OCI-LY3 (cell line): ENCODE measurements around the gene THBS2.

Experiments
- H2AFZ ChIP-seq: fragments of 200-600, 300-600 bp; shearing (Covaris generic); 2 replicates; pipeline ENCODE4 v1.6.0; 2014; ENCODE audit warnings: antibody characterized with exemption, low read depth, low read length
- H3K27ac ChIP-seq: fragments of 200-600, 300-600 bp; sonication (generic); 2 replicates; pipeline ENCODE4 v1.5.1; 2014; ENCODE audit warnings: mild to moderate bottlenecking, low read length, moderate library complexity, mixed read lengths
- H3K27me3 ChIP-seq: fragments of 200-600, 300-600 bp; sonication (generic); 2 replicates; pipeline ENCODE4 v1.6.1; 2014; ENCODE audit warnings: low read depth, low read length, mixed read lengths
- H3K36me3 ChIP-seq: fragments of 200-600, 300-600 bp; sonication (generic); replicated peaks from 2 replicates; pipeline ENCODE3; 2014; ENCODE audit warnings: low read depth, low read length, mixed read lengths
- H3K4me1 ChIP-seq: fragments of 300-600, 200-600 bp; sonication (generic); 2 replicates; pipeline ENCODE4 v1.6.1; 2014; ENCODE audit warnings: low read length, mixed read lengths
- H3K4me2 ChIP-seq: fragments of 200-600, 300-600 bp; sonication (generic); 2 replicates; pipeline ENCODE4 v1.6.1; 2014; ENCODE audit warnings: low read length, mixed read lengths
- H3K4me3 ChIP-seq: fragments of 300-600, 200-600 bp; sonication (generic); 2 replicates; pipeline ENCODE4 v1.5.1; 2014; ENCODE audit warnings: antibody characterized with exemption, mild to moderate bottlenecking, low read length, moderate library complexity
- H3K79me2 ChIP-seq: fragments of 300-600, 200-600 bp; shearing (Covaris generic); 2 replicates; pipeline ENCODE4 v1.6.1; 2014; ENCODE audit warnings: mild to moderate bottlenecking, low read length, mixed read lengths
- H3K9ac ChIP-seq: fragments of 300-600, 200-600 bp; shearing (Covaris generic); 2 replicates; pipeline ENCODE4 v1.6.0; 2014; ENCODE audit warnings: mild to moderate bottlenecking, low read length, moderate library complexity
- H3K9me3 ChIP-seq: fragments of 200-600, 300-600 bp; shearing (Covaris generic); 2 replicates; pipeline ENCODE4 v1.6.1; 2014; ENCODE audit warnings: low read length, mixed read lengths; ENCODE audit not compliant: insufficient read depth
- H4K20me1 ChIP-seq: fragments of 200-600, 300-600 bp; sonication (generic); 2 replicates; pipeline ENCODE4 v1.6.1; 2016; ENCODE audit warnings: low read length, mixed read lengths; ENCODE audit not compliant: insufficient read depth
- CTCF ChIP-seq: fragments of 200-600, 300-600 bp; sonication (generic); IDR thresholded peaks from 2 replicates; pipeline ENCODE4 v1.5.1; 2014; ENCODE audit warnings: antibody characterized with exemption, low read length, low read depth
- EZH2phosphoT487 ChIP-seq: fragments of 200-600 bp; shearing (Covaris generic); IDR thresholded peaks from 2 replicates; pipeline ENCODE4 v1.6.1; 2018; ENCODE audit warnings: antibody characterized with exemption, mixed run types, low read depth

THBS2 gene

GRCh38 chr6:169256518-169256917 lies 2.9 kb upstream of the THBS2 start:
- Histone ChIP-seq H3K4me1 (no peaks in the 10 kb centered on the region), H3K4me3 (no peak overlapping the region), H3K79me2 (no peaks in the 10 kb centered on the region), H4K20me1 (no peaks in the 10 kb centered on the region), H3K4me2 (no peak overlapping the region), H2AFZ (no peak overlapping the region), H3K36me3 (no peaks in the 10 kb centered on the region), H3K27me3 (no peaks in the 10 kb centered on the region), H3K9ac (no peak overlapping the region), H3K27ac (no peak overlapping the region), H3K9me3 (no peaks in the 10 kb centered on the region)
- TF ChIP-seq CTCF = no peak
- TF ChIP-seq EZH2phosphoT487 = no peak

- Histone ChIP-seq H3K79me2 (no peaks in the 10 kb centered on the region), H3K27me3 (no peaks in the 10 kb centered on the region), H3K4me1 (no peaks in the 10 kb centered on the region), H3K36me3 (no peaks in the 10 kb centered on the region), H3K4me2 (no peak overlapping the region), H2AFZ (no peak overlapping the region), H3K27ac (no peak overlapping the region), H3K9ac (no peak overlapping the region), H3K9me3 (no peaks in the 10 kb centered on the region), H4K20me1 (no peaks in the 10 kb centered on the region), H3K4me3 (no peak overlapping the region)
- TF ChIP-seq CTCF (no peak), EZH2phosphoT487 (no peak)
Measured at GRCh38 chr6:169256061-169256460, 2.4 kb upstream of the THBS2 start.

- no peaks in the 10 kb centered on the region for H3K4me1 ChIP-seq
- no peak overlapping the region for H3K9ac ChIP-seq
- TF ChIP-seq CTCF (no peak), EZH2phosphoT487 (no peak)
- H3K4me2 ChIP-seq = no peak overlapping the region
- H3K9me3 ChIP-seq = no peaks in the 10 kb centered on the region
- H3K36me3 ChIP-seq = no peaks in the 10 kb centered on the region
- H2AFZ ChIP-seq = no peak overlapping the region
- H3K27ac ChIP-seq = no peak overlapping the region
- no peaks in the 10 kb centered on the region for H3K27me3 ChIP-seq
- H3K4me3 ChIP-seq = no peak overlapping the region
- no peaks in the 10 kb centered on the region for H3K79me2 ChIP-seq
- no peaks in the 10 kb centered on the region for H4K20me1 ChIP-seq
Measured at GRCh38 chr6:169255643-169256042, 2.0 kb upstream of the THBS2 start.

GRCh38 chr6:169254456-169255316 lies 1.0 kb upstream of the THBS2 start:
- Histone ChIP-seq H3K36me3 (no peaks in the 10 kb centered on the region), H3K27ac (no peak overlapping the region), H3K27me3 (no peaks in the 10 kb centered on the region), H3K4me3 (no peak overlapping the region), H3K9ac (no peak overlapping the region), H3K4me1 (no peaks in the 10 kb centered on the region), H3K4me2 (no peak overlapping the region), H3K9me3 (no peaks in the 10 kb centered on the region), H4K20me1 (no peaks in the 10 kb centered on the region), H3K79me2 (no peaks in the 10 kb centered on the region), H2AFZ (no peak overlapping the region)
- TF ChIP-seq CTCF (no peak), EZH2phosphoT487 (no peak)
